Eye (tissue), 1 donor: ENCODE results near the gene CHRND.
"Not testable (repeated sequence)": the region's sequence is repeated elsewhere in the genome, so short reads cannot be mapped to it uniquely, and the experiment has no call there.

Source experiments
- DNase-seq: peaks from one replicate; pipeline ENCODE4 v3.0.0-alpha.2; 2015

CHRND gene

GRCh38 chr2:232543928-232544631, 18.1 kb downstream of the CHRND start:
- DNase-seq: no peak

GRCh38 chr2:232544674-232545073, 18.7 kb downstream of the CHRND start:
- DNase-seq: no peak

- DNase-seq: no peak
These were observed 19.8 kb downstream of the CHRND start for GRCh38 chr2:232545511-232546375.

GRCh38 chr2:232547991-232548390, 22.0 kb downstream of the CHRND start:
- no peak for DNase-seq

GRCh38 chr2:232549655-232550353, 23.8 kb downstream of the CHRND start:
- DNase-seq: no peak

GRCh38 chr2:232550354-232551249, 24.6 kb downstream of the CHRND start, which contains the start of the genes EIF4E2 and TIGD1:
Gene EIF4E2, plus strand, starts transcription at chr2:232550689. Its CDS starts 36 bp downstream, at chr2:232550725.
Gene TIGD1, minus strand, starts transcription at chr2:232550557. Its CDS starts 675 bp downstream, at chr2:232549882.
- peak; percentile 97 for DNase-seq

GRCh38 chr2:232551250-232551638, 25.3 kb downstream of the CHRND start:
- DNase-seq: peak; percentile 16

- no peak for DNase-seq
These were observed 25.8 kb downstream of the CHRND start for GRCh38 chr2:232551776-232552175.

- DNase-seq: no peak
These were observed 30.5 kb downstream of the CHRND start for GRCh38 chr2:232556426-232556825.

GRCh38 chr2:232562515-232563151, 36.7 kb downstream of the CHRND start:
- no peak for DNase-seq

- no peak for DNase-seq
These were observed 37.6 kb downstream of the CHRND start for GRCh38 chr2:232563580-232563979.

GRCh38 chr2:232567721-232568120, 41.8 kb downstream of the CHRND start:
- no peak for DNase-seq

GRCh38 chr2:232568161-232568560, 42.2 kb downstream of the CHRND start:
- DNase-seq: no peak

GRCh38 chr2:232569541-232569940, 43.6 kb downstream of the CHRND start:
- no peak for DNase-seq

- not testable (repeated sequence) for DNase-seq
These were observed 44.5 kb downstream of the CHRND start for GRCh38 chr2:232570481-232570880.

GRCh38 chr2:232571026-232571474, 45.1 kb downstream of the CHRND start:
- no peak for DNase-seq

GRCh38 chr2:232573042-232573441, 47.1 kb downstream of the CHRND start:
- no peak for DNase-seq

GRCh38 chr2:232573771-232574435, 47.9 kb downstream of the CHRND start:
- DNase-seq: no peak

GRCh38 chr2:232574674-232575403, 48.9 kb downstream of the CHRND start:
- DNase-seq: no peak

- DNase-seq: no peak
These were observed 49.4 kb downstream of the CHRND start for GRCh38 chr2:232575404-232575746.
